ENCODE results near the gene OSCAR. TPM values are rescaled to one million over a fixed set of nuclear protein-coding genes. Genes with fewer than 3 reads are reported as not detected.

The OSCAR gene
- total RNA-seq, 1 donor from 2014 or later, result not detected

DNA sequence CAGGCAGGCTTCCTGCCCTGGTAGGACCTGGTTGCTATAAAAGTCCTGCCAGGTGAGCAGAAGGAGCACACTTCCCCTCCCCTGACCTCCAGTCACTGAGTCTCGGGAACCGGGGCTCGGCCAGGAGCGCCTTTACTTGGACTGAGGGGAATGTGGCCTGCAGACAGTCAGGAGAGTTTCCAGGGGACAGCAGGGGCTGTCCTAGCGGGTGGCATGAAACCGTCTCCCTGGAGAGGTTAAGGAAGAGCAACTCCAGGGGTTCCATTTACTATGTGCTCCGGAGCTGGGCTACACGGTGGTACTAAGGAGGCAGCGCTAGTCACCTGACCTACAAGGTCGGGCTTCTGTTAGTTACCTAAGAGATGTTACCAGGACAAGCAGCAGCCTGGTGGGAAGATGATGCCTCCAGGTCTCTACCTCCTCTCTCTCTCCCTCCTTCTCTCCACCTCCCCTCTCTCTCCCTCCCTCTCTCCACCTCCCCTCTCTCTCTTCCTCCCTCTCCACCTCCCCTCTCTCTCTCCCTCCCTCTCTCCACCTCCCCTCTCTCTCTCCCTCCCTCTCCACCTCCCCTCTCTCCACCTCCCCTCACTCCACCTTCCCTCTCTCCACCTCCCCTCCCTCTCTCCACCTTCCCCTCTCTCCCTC is 32.8 kb upstream of the OSCAR start:
- Mint-ChIP-seq H3K4me1 (ENCODE audit: low read depth, unreplicated experiment) (peaks cover 3% of the 10 kb centered on the region), H3K36me3 (ENCODE audit: unreplicated experiment) (no peaks in the 10 kb centered on the region), H3K9me3 (ENCODE audit: unreplicated experiment) (peaks cover 7% of the 10 kb centered on the region), H3K27me3 (ENCODE audit: unreplicated experiment) (peaks cover 10% of the 10 kb centered on the region), H3K4me3 (ENCODE audit: unreplicated experiment) (no peak overlapping the region), H3K27ac (ENCODE audit: unreplicated experiment) (no peak overlapping the region)
- TF ChIP-seq CTCF (IDR thresholded peaks at IDR 0.05; ENCODE audit: partially characterized antibody, unreplicated experiment), result no peak
- no peak for DNase-seq

DNA sequence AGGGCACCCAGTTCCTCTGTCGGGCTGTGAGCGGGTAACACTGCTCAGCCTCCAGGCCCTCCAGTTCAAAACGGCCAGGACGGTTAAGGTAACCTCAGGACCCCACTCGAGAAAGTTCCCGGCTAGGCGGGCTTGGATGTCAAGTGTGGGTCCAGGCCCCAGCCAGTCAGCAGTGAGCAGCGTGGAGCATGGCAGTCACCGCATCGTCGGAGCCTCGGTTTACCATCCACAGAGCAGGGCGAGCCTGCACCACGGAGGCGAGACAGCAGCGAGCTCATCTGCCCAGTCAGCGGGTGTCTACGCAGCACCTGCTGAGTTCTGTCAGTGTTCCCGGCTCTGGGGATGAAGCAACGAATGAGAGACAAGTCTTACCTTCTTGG is 29.0 kb upstream of the OSCAR start:
- peaks cover 4% of the 10 kb centered on the region for H3K27me3 Mint-ChIP-seq (ENCODE audit: unreplicated experiment)
- no peak for TF ChIP-seq CTCF (IDR thresholded peaks at IDR 0.05; ENCODE audit: partially characterized antibody, unreplicated experiment)
- no peaks in the 10 kb centered on the region for H3K4me1 Mint-ChIP-seq (ENCODE audit: low read depth, unreplicated experiment)
- DNase-seq, result no peak
- H3K4me3 Mint-ChIP-seq (ENCODE audit: unreplicated experiment), result no peak overlapping the region
- peaks cover 5% of the 10 kb centered on the region for H3K9me3 Mint-ChIP-seq (ENCODE audit: unreplicated experiment)
- H3K27ac Mint-ChIP-seq (ENCODE audit: unreplicated experiment), result no peak overlapping the region
- H3K36me3 Mint-ChIP-seq (ENCODE audit: unreplicated experiment), result no peaks in the 10 kb centered on the region

DNA sequence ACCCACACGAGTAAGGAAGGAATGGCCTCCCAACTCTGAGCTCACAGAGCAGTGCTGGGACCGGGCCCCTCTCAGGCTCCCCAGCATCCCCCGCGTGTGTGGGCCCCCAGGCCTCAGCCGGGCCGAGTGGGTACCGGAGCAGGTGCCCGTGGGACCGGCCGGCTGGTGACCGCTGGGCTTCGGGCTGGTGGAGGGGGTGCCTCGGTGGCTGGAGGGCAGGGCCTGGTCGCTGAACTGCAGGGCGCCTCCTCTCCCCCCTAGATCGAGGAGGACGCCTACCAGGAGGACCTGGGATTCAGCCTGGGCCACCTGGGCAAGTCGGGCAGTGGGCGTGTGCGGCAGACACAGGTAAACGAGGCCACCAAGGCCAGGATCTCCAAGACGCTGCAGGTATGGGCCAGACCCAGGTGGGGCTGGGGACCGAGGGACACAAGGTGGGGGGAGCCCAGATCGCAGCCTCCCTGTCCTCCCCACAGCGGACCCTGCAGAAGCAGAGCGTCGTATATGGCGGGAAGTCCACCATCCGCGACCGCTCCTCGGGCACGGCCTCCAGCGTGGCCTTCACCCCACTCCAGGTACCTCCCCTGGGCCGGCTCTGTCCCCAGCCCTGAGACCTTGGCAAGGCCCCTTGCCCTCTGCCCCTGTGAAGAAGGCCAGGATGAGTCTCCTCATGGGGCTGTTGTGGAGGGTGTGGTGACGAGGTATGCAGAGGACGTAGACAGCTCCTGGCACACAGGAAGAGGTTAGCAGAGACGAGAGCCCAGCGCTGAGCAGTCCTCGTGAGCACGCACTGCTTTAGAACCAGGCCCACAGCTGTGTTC is 28.4 kb upstream of the OSCAR start:
- no peak overlapping the region for H3K4me3 Mint-ChIP-seq (ENCODE audit: unreplicated experiment)
- DNase-seq, result no peak
- no peaks in the 10 kb centered on the region for H3K9me3 Mint-ChIP-seq (ENCODE audit: unreplicated experiment)
- H3K4me1 Mint-ChIP-seq (ENCODE audit: low read depth, unreplicated experiment), result no peaks in the 10 kb centered on the region
- no peaks in the 10 kb centered on the region for H3K27me3 Mint-ChIP-seq (ENCODE audit: unreplicated experiment)
- no peak for TF ChIP-seq CTCF (IDR thresholded peaks at IDR 0.05; ENCODE audit: partially characterized antibody, unreplicated experiment)
- no peak overlapping the region for H3K27ac Mint-ChIP-seq (ENCODE audit: unreplicated experiment)
- H3K36me3 Mint-ChIP-seq (ENCODE audit: unreplicated experiment), result no peaks in the 10 kb centered on the region

DNA sequence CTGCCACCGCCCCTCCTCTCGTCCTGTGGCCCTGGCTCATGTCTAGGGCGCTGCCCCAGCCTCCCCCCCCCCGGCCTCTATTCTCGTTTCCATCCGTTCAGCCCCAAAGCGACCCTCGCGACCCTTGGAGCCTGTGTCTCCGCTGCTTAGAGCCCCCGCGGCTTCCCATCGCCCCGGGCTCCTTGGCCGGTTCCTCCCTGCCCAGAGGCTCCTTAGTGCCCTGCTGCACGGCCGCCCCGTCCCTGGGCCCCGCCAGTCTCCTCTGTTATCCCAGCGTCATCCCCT is 27.8 kb upstream of the OSCAR start:
- Mint-ChIP-seq H3K36me3 (ENCODE audit: unreplicated experiment) (no peaks in the 10 kb centered on the region), H3K4me1 (ENCODE audit: low read depth, unreplicated experiment) (no peaks in the 10 kb centered on the region), H3K9me3 (ENCODE audit: unreplicated experiment) (no peaks in the 10 kb centered on the region), H3K4me3 (ENCODE audit: unreplicated experiment) (no peak overlapping the region), H3K27ac (ENCODE audit: unreplicated experiment) (no peak overlapping the region), H3K27me3 (ENCODE audit: unreplicated experiment) (no peaks in the 10 kb centered on the region)
- TF ChIP-seq CTCF (IDR thresholded peaks at IDR 0.05; ENCODE audit: partially characterized antibody, unreplicated experiment), result no peak
- no peak for DNase-seq
